HCT116 (cell line): ENCODE data around the gene ZPR1.

Experiments used
- EZH2 ChIP-seq: fragments of 200-600 bp; sonication (generic); IDR thresholded peaks from 2 replicates; pipeline ENCODE4 v1.6.1; 2017; ENCODE audit warnings: antibody characterized with exemption, mixed run types
- FOSL1 ChIP-seq: IDR thresholded peaks from 2 replicates; pipeline ENCODE4 v1.6.1; 2012; ENCODE audit warnings: low read depth
- POLR2A ChIP-seq: IDR thresholded peaks from 2 replicates; pipeline ENCODE4 v1.7.0; 2011; ENCODE audit warnings: borderline replicate concordance; ENCODE audit not compliant: insufficient read depth, insufficient read length; ENCODE audit errors: extremely low read depth
- POLR2AphosphoS5 ChIP-seq: IDR thresholded peaks from 2 replicates; pipeline ENCODE4 v1.6.1; 2011; ENCODE audit warnings: mild to moderate bottlenecking, low read depth, low read length, moderate library complexity
- RAD21 ChIP-seq: IDR thresholded peaks from 2 replicates; pipeline ENCODE4 v1.6.1; 2012; ENCODE audit warnings: low read depth, mild to moderate bottlenecking
- SRF ChIP-seq: IDR thresholded peaks from 2 replicates; pipeline ENCODE4 v1.6.1; 2012; ENCODE audit warnings: low read depth
- TF ChIP-seq, protein P1 (sequence below), 3 experiments: fragments of 200-600 bp in 1 of 3; sonication (generic) in 1 of 3; IDR thresholded peaks in 2 of 3; conservative IDR thresholded peaks in 1 of 3; 2 replicates each; pipeline ENCODE4 v1.5.1; 2012 to 2017; ENCODE audit warnings: low read depth in 2 of 3, low read length in 2 of 3, antibody characterized with exemption in 1 of 3, borderline replicate concordance in 1 of 3, control low read depth in 1 of 3, mild to moderate bottlenecking in 1 of 3, mixed read lengths in 1 of 3, mixed run types in 1 of 3, moderate library complexity in 1 of 3; ENCODE audit not compliant: insufficient read depth in 1 of 3

DNA sequence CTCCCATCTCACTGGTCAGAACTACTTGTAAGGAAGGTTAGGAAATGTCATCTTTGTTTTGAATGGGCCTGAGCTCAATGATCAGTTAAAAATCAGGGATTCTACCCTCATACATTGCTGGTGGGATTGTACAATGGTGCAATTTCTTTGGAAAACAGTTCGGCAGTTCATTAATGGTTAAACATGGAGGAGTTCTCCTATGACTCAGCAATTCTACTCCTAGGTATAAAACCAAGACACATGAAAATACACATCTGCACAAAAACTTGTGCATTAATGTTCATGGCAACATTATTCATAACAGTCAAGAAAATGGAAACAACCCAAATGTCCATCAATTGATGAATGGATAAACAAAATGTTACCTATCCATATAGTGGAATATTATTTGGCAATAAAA, 8.7 kb upstream of the ZPR1 start:
- no peak for TF ChIP-seq SRF
- no peak for TF ChIP-seq FOSL1
- TF ChIP-seq, protein P1, sequence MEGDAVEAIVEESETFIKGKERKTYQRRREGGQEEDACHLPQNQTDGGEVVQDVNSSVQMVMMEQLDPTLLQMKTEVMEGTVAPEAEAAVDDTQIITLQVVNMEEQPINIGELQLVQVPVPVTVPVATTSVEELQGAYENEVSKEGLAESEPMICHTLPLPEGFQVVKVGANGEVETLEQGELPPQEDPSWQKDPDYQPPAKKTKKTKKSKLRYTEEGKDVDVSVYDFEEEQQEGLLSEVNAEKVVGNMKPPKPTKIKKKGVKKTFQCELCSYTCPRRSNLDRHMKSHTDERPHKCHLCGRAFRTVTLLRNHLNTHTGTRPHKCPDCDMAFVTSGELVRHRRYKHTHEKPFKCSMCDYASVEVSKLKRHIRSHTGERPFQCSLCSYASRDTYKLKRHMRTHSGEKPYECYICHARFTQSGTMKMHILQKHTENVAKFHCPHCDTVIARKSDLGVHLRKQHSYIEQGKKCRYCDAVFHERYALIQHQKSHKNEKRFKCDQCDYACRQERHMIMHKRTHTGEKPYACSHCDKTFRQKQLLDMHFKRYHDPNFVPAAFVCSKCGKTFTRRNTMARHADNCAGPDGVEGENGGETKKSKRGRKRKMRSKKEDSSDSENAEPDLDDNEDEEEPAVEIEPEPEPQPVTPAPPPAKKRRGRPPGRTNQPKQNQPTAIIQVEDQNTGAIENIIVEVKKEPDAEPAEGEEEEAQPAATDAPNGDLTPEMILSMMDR (IDR thresholded peaks at IDR 0.05 in 2 of 3, conservative IDR thresholded peaks at IDR 0.05 in 1 of 3; ENCODE audit: borderline replicate concordance in 1 of 3, insufficient read depth in 1 of 3, low read depth in 2 of 3, low read length in 2 of 3): no peak
- TF ChIP-seq EZH2: no peak
- no peak for TF ChIP-seq RAD21
- no peak for TF ChIP-seq POLR2A
- no peak for TF ChIP-seq POLR2AphosphoS5
